SKM-1 (cell line): ENCODE data around the gene KNL1.

Source experiments
- DNase-seq: peaks from one replicate; lab custom pipeline; 2025; ENCODE audit not compliant: unreplicated experiment; lab: John Stamatoyannopoulos, UW

The KNL1 gene

GRCh38 chr15:40582726-40583246, 11.3 kb upstream of the KNL1 start:
- no peak for DNase-seq

- no peak for DNase-seq
Observed at GRCh38 chr15:40584191-40584590, 9.9 kb upstream of the KNL1 start.

DNA sequence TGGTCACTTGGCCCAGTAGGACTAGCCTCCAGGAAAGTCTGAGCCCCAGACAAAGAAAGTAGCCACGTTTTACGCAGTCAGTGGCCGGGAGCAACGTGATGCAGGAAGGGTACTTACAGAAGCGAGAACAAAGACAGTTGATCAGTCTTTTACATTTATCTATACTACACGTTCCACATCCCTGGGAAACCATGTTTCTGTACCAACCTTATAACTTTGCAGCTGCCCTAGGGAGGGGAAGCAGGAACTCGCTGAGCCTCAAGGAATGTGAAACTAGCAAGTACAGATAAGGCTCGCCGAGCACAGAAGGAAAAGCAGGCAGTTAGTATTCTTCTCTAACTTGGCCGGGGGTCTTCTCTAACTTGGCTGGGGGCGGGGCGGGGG, 3.4 kb upstream of the KNL1 start:
- no peak for DNase-seq

DNA sequence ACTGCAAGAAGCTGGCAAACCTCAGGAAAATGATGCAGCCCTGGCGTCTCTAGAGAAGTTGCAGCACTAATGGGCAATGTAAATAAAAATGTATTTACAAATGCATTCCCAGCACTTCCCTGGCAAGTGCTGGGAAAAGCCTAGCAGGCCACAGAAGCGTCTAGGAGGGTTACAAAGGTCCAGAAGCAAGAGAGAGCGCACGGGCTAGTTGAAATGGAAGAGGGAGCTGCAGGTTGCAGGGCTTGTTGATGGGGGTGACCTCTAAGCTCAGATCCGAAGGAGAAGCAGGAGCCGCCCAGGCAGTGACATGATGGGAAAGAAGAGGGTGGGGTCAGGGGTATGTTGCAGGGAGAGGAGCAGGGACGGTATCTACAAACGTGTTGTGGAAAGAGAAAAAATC, 2.7 kb upstream of the KNL1 start:
- no peak for DNase-seq

- no peak for DNase-seq
Observed at GRCh38 chr15:40593165-40593564, 884 bp upstream of the KNL1 start.

DNA sequence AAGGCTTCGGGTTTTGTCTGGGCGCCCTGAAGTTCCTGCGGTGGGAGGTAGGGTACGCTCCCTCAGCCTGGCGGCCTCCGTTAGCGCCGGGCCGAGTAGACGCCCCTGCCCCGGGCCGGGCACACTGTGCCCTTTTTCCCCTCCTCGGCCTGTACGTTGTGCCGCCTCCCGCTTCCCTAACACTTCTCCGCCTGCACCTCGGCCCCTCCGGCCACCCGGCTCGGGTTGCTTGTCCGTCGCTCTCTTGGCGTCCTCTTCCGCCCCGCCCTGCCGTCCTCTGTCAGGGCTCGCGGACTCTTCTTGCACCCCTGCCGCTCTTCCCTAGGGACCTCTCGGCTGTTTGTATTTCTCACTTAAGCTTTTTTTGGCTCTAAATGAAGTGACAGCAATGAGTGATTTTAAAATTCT, 384 bp downstream of the KNL1 start:
- peak; percentile 82 for DNase-seq

- no peak for DNase-seq
Observed at GRCh38 chr15:40595219-40595618, 1.2 kb downstream of the KNL1 start.

DNA sequence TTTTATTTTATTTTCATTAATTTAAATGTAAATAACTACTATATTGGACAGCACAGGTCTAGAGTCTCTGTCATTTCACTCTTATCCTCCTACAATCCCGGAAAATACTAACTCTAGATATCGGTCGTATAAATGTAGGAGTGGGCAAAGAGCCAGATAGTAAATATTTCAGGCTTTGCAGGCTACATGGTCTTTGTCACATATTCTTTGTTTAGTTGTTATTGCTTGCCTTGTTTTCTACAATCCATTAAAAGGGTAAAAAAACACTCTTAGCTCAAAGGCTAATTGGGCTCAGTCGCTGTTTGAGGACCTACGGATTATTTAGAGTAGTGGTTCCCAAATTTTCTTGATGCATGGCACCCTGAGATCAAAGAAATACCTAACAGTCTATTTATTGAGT, 1.7 kb downstream of the KNL1 start:
- DNase-seq, result no peak

DNA sequence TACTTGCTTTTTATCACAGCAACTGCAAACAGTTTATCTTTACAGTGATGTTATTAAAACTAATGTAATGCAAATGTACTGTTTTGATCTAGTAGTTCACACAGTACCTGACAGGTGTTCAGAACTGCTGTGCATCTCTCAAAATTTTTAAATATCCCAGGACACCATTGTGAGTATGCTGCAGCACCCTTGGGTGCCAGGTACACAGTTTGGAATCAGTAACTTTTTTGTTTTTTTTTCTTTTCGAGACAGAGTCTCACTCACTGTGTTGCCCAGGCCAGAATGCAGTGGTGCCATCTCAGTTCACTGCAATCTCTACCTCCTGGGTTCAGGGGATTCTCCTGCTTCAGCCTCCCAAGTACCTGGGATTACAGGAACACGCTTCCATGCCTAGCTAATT, 3.0 kb downstream of the KNL1 start:
- DNase-seq, result no peak

DNA sequence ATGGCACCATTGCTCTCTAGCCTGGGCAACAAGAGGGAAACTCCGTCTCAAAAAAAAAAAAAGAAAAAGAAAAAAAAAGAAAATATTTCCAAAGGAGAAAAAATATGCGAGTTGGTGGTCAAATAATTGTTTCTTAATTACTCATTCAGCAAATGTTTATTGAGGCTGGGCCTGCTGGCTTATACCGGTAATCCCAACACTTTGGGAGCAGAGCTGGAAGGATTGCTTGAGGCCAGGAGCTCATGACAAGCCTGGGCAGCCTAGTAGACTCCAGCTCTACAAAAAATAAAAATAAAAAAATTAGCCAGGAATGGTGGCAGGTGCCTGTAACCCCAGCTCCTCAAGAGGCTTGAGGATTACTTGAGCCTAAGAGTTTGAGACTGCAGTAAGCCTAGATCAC, 4.1 kb downstream of the KNL1 start:
- no peak for DNase-seq

DNA sequence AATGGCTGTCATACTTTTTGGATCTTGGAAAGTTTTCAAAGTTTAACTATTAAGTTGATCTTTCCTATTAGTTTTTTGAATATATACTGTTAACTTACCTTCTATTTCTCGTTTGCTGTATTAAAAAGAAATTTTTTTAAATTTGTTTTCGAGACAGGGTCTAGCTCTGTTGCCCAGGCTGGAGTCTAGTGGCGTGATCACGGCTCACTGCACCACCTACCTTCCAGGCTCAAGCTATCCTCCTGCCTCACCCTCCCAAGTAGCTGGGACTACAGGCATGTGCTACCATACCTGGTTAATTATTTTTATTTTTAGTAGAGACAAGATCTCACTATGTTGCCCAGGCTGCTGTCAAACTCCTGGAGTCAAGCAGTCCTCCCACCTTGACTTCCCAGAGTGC, 4.6 kb downstream of the KNL1 start:
- DNase-seq, result no peak

DNA sequence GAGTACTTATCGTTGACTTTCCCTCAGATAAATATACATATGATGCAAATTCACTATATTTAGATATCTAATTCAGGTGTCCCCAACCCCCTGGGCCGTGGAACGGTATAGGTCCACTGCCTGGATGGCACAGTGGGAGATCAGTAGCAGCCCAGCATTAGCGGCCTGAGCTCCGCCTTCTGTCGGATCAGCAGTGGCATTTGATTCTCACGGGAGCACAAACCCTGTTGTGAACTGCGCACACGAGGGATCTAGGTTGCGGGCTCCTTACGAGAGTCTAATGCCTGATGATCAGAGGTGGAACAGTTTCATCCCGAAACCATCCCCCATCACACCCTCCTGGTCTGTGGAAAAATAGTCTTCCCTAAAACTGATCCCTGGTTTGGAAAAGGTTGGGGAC, 6.9 kb downstream of the KNL1 start:
- no peak for DNase-seq

DNA sequence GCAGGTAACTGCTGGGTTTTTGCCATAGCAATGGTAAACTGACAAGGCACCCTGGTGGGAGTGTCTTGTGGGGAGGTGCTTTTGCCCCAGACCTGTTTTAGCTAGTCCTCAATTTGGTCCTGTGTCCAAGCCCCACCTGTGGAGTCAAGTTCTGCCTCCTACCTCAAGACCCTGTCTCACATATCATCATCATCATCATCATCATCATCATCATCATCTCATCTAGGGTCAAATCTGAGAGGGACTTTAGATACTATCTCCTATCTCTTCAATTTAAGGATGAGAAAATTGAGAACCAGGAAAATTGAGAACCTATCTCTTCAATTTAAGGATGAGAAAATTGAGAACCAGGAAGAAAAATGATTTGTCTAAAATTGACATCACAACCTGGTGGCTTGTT, 9.9 kb downstream of the KNL1 start:
- DNase-seq, result no peak

GRCh38 chr15:40613080-40613479, 19.0 kb downstream of the KNL1 start:
- DNase-seq, result no peak

- peak; percentile 4 for DNase-seq
Observed at GRCh38 chr15:40618023-40618422, 24.0 kb downstream of the KNL1 start.

GRCh38 chr15:40618906-40619305, 24.9 kb downstream of the KNL1 start:
- no peak for DNase-seq

DNA sequence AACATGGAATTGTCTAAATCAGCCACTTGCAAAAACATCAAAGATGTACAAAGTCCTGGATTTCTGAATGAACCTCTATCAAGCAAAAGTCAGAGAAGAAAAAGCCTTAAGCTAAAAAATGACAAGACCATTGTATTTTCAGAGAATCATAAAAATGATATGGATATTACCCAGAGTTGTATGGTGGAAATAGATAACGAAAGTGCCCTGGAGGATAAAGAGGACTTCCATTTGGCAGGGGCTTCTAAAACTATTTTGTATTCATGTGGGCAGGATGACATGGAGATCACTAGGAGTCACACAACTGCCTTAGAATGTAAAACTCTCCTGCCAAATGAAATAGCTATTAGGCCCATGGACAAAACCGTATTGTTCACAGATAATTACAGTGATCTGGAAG, 29.3 kb downstream of the KNL1 start:
- DNase-seq, result no peak

GRCh38 chr15:40630313-40630712, 36.3 kb downstream of the KNL1 start:
- no peak for DNase-seq

- DNase-seq, result no peak
Observed at GRCh38 chr15:40633178-40633577, 39.1 kb downstream of the KNL1 start.

GRCh38 chr15:40637221-40637745, 43.2 kb downstream of the KNL1 start:
- no peak for DNase-seq

DNA sequence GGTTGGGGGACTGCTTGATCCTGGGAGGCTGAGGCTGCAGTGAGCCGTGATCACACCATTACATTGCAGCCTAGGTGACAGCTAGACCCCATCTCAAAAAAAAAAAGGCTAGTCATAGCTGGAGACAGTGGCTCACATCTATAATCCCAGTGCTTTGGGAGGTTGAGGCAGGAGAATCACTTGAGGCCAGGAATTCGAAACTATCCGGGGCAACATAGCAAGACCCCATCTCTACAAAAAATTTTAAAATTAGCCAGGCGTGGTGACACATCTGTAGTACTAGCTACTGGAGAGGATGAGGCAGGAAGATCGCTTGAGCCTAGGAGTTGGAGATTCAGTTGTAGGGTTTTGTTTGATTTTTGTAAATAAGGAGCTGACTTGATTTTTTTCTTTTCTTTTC, 45.6 kb downstream of the KNL1 start:
- DNase-seq, result no peak

- DNase-seq, result no peak
Observed at GRCh38 chr15:40647523-40647922, 53.5 kb downstream of the KNL1 start.

GRCh38 chr15:40650479-40650878, 56.4 kb downstream of the KNL1 start:
- DNase-seq, result no peak

DNA sequence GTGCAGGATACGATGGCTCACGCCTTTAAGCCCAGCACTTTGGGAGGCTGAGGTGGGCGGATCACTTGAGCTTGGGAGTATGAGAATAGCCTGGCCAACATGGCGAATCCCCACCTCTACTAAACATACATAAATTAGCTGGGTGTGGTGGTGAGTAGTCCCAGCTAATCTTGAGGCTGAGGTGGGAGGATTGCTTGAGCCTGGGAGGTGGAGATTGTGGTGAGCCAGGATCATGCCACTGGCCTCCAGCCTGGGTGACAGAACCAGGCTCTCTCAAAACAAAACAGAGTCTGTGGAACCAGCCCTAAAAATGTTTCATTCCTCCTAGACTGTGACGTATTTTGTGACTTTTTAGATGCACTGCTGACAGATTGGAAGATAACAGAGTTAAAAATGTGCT, 66.6 kb downstream of the KNL1 start:
- DNase-seq, result no peak
